Stimulated activated CD4-positive, alpha-beta T cell treated with anti-CD3 and anti-CD28 coated beads, Interleukin-12 subunit alpha, Interleukin-12 subunit beta, amount 100 ng/mL, for 4 hours (primary cell): Measurements from ENCODE around the gene U2AF1L4.

Source experiments
- DNase-seq: peaks from one replicate; pipeline ENCODE4 v3.0.0-alpha.2; 2020

U2AF1L4 gene

DNA sequence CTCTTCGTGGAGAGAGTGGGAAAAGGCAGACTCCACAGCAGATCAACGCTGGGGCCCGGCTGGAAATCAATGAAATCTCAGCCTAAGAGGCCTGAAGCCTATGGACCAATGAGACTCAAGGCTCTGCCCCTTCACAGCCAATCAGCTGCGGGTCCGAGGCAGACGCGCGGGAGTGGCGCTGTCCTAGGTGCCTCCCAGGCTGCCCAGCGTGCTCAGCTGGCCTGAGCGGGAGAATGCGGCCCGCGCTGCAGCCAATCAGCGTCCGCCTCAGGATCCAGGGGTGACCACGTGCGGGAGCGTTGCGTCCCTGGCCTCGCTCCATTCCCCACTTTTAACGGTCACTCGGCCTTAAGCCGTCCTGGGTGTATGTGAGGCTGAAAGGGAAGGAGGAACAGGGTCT is 41.0 kb downstream of the U2AF1L4 start, which contains the start of gene ZBTB32:
Gene ZBTB32, plus strand, starts transcription at position 341 of the 400 bp plus-strand sequence. CDS start 10,069 bp downstream, outside the sequence.
- no peak for DNase-seq

DNA sequence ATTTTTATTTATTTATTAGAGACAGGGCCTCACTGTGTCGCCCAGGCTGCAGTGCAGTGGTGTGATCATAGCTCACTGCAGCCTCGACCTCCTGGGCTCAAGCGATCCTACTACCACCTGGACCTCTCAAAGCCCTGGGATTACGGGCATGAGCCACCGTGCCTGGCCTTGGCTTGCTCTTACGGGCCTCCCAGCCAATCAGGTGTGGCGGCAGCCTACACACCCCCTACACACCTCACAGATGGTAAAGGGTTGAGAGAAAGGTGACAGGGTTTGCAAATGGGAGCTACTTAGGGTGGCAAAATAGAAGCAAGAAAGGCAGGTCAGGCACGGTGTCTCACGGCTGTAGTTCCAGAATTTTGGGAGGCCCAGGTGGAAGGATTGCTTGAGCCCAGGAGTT is 41.9 kb downstream of the U2AF1L4 start:
- DNase-seq = no peak

DNA sequence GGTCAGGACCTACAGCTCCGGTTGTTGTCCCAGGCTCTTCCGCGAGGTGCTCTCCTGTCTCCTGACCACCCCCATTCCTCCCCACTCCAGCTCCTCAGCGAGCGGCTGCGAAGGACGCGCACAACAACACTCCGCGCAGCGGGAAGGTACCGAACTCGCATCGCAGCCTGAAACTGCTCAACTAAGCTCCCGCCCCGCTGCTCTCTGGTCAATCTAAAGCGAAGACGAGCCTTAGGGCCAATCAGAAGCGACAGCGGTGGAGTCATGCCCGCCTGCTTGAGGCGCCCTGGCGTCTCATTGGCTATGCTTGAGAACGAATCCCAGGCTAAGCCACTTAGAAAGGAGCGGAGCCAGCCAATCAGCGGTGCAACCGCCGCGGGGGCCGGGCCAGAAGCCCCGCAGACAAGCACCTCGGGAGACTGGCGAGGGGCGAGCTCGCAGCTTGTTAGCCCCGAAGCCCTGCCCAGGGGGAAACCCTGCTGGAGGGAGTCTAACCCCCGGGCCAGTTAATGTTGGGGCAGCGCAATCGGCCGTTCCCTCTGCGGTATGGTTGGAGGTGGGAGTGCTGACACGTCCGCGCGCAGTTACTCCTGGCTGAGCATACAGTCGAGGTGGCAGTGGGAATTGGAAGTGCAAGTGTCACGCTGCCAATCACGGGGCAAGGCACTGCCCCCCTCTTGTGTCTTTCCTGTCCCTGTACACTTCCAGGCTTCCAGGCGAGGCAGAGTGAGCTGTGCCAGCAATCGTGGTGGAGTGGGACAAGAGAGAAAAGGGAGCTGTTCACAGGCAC is 42.8 kb downstream of the U2AF1L4 start:
- DNase-seq = peak; percentile 89

DNA sequence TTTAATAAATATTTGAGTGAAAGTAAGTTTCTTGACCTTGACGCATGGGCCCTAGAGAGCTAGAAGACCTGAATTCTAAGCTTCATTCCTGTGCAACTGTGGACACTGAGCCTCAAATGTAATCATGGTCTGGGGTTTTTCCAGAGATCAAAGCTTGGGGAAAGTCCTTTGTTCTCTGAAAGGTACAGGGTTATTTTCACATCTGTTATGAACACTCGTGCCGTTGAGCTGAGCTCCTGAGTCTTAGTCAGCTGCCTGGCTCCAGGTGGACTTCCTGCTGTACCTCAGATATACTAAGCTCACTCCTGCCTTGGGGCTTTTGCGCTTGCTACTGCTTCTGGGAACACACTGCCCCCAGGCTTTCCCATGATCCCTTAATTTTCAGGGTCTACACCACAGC is 48.4 kb downstream of the U2AF1L4 start:
- no peak for DNase-seq

DNA sequence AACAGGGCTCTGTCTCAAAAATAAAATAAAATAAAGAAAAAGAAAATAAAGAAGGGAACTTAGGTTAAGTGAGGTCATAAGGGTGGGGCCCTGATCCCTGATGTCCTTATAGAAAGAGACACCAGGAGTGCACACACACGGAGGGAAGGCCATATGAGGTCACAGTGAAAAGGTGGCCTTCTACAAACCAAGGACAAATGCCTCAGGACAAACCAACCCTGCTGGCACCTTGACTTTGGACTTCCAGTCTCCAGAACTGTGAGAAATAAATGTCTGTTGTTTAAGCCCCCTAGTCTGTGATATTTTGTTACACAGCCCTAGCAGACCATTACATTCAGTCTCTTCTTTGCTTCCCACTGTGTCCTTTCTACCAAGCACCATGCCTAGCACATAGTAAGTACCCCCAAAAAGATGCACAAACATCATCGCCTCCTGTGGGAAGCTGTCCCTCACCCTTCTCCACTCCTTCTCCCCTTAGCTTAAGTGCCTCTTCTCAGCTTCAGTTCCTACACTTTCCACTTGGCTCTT is 49.3 kb downstream of the U2AF1L4 start:
- DNase-seq = no peak

DNA sequence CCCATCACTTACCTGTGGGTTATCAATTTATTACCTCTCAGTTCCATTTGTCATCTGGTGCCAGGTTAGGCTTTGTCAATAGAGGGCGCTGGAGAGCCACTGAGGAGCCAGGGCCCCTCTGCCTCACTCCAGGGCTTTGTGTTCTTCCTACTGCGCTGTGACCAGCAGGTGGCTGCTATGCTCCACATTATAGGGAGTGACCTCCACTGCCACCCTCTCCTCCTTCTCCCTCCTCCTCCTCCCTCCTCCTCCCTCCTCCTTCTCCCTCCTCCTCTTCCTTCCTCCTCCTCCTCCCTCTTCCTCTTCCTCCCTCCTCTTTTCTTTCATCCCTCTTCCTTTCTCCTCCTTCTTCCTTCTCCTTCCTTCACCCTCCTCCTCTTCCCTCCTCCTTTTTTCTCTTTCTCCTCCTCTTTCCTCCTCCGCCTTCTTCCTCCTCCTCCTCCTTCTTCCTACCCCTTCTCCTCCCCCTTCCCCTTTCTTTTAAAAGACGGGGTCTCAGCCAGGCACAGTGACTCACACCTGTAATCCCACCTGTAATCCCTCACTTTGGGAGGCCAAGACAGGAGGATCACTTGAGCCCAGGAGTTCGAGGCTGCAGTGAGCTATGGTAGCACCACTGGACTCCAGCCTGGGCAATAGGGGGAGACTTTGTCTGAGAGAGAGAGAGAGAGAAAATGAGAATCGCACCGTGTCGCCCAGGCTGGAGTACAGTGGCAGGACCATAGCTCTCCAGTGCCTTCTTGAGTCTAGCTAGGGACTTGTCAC is 51.2 kb downstream of the U2AF1L4 start:
- peak; percentile 86 for DNase-seq

DNA sequence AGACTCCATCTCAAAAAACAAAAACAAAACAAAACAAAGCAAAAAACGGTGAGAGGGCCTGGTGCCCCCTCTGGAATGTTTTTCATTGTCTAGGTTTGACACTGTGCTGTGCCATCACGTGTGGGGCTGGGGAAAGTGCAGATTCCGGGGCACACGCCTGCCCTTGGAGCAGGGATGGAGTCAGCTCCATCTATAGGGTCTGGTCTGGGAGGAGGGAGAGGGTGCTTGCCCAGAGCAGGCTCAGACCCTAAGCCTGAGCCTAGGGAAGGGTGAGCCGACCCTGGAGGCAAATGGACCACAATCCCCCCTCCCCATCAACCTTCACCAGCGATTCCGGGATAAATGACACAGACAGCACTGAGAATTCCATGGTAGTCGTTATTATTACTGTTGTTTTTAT is 51.8 kb downstream of the U2AF1L4 start:
- no peak for DNase-seq
